CD14-positive monocyte (primary cell): ENCODE data around the gene KCNQ1. TPM values are rescaled to one million over a fixed set of nuclear protein-coding genes. Genes with fewer than 3 reads are reported as not detected.

Source experiments
- DNase-seq, 3 donors: peaks; one replicate each; pipeline ENCODE4 v3.0.0-alpha.2; 2011 to 2022
- H2AFZ ChIP-seq: 2 replicates; pipeline ENCODE4 v1.6.0; 2012; ENCODE audit warnings: mild to moderate bottlenecking, low read depth, low read length, inconsistent platforms; ENCODE audit not compliant: insufficient read depth, poor library complexity, severe bottlenecking
- H3K27ac ChIP-seq, 2 donors: 1 replicate in 1 of 2; 2 replicates in 1 of 2; pipeline ENCODE4 v1.5.1; 2012 to 2013; ENCODE audit warnings: low read length in 2 of 2, control low read depth in 1 of 2, inconsistent platforms in 1 of 2, low read depth in 1 of 2, mild to moderate bottlenecking in 1 of 2
- H3K27me3 ChIP-seq, 2 donors: one replicate each; pipeline versions ENCODE4 v1.6.0 to v1.6.1; 2011 to 2013; ENCODE audit warnings: low read length in 2 of 2; ENCODE audit not compliant: control insufficient read depth in 2 of 2, insufficient read depth in 2 of 2
- H3K36me3 ChIP-seq, 2 donors: replicated peaks in 1 of 2; 1 replicate in 1 of 2; 2 replicates in 1 of 2; pipeline versions ENCODE4 v1.5.1 to v1.6.1; 2012 to 2013; ENCODE audit warnings: low read length in 2 of 2, control low read depth in 1 of 2, inconsistent platforms in 1 of 2, mild to moderate bottlenecking in 1 of 2; ENCODE audit not compliant: insufficient read depth in 2 of 2, control insufficient read depth in 1 of 2
- H3K4me1 ChIP-seq, 2 donors: 1 replicate in 1 of 2; 2 replicates in 1 of 2; pipeline versions ENCODE4 v1.5.1 to v1.6.1; 2012 to 2013; ENCODE audit warnings: low read length in 2 of 2, control low read depth in 1 of 2, inconsistent platforms in 1 of 2, mild to moderate bottlenecking in 1 of 2, moderate library complexity in 1 of 2; ENCODE audit not compliant: insufficient read depth in 2 of 2, control insufficient read depth in 1 of 2
- H3K4me2 ChIP-seq: replicated peaks from 2 replicates; pipeline ENCODE3; 2012; ENCODE audit warnings: low read length, moderate library complexity, mild to moderate bottlenecking; ENCODE audit not compliant: poor library complexity, severe bottlenecking; ENCODE audit errors: extremely low read depth
- H3K4me3 ChIP-seq, 3 experiments: fragments of 200-600 bp in 1 of 3; sonication (generic) in 1 of 3; replicated peaks in 1 of 3; 1 replicate in 2 of 3; 2 replicates in 1 of 3; pipeline ENCODE4 v1.5.1; 2011 to 2013; ENCODE audit warnings: low read length in 3 of 3, mild to moderate bottlenecking in 3 of 3, control low read depth in 2 of 3, low read depth in 2 of 3, inconsistent platforms in 1 of 3, moderate library complexity in 1 of 3
- H3K79me2 ChIP-seq: 2 replicates; pipeline ENCODE4 v1.6.0; 2012; ENCODE audit warnings: mild to moderate bottlenecking, control low read depth, inconsistent platforms, low read length, moderate library complexity; ENCODE audit not compliant: insufficient read depth
- H3K9ac ChIP-seq: 2 replicates; pipeline ENCODE4 v1.6.0; 2017; ENCODE audit warnings: low read length, mild to moderate bottlenecking; ENCODE audit not compliant: insufficient read depth, poor library complexity, severe bottlenecking
- H3K9me3 ChIP-seq, 2 donors: replicated peaks in 1 of 2; 1 replicate in 1 of 2; 2 replicates in 1 of 2; pipeline versions ENCODE4 v1.5.1 to v1.6.1; 2012 to 2013; ENCODE audit warnings: low read length in 2 of 2, control low read depth in 1 of 2; ENCODE audit not compliant: control insufficient read depth in 1 of 2, insufficient read depth in 1 of 2
- H4K20me1 ChIP-seq: 2 replicates; pipeline ENCODE4 v1.6.0; 2012; ENCODE audit warnings: mild to moderate bottlenecking, low read length, control low read depth, moderate library complexity; ENCODE audit not compliant: insufficient read depth
- H3K27ac Mint-ChIP-seq, 7 donors: one replicate each; pipeline ENCODE4 v1.8.0; 2020; ENCODE audit warnings: mild to moderate bottlenecking in 7 of 7, mixed read lengths in 7 of 7, moderate library complexity in 6 of 7, inconsistent platforms in 2 of 7
- H3K27me3 Mint-ChIP-seq, 3 donors: one replicate each; pipeline ENCODE4 v1.8.0; 2021 to 2022; ENCODE audit warnings: low read depth in 3 of 3, mild to moderate bottlenecking in 3 of 3, mixed read lengths in 3 of 3, moderate library complexity in 3 of 3, inconsistent platforms in 1 of 3
- H3K36me3 Mint-ChIP-seq, 2 donors: one replicate each; pipeline ENCODE4 v1.8.0; 2020; ENCODE audit warnings: mixed read lengths in 2 of 2, inconsistent platforms in 1 of 2, mild to moderate bottlenecking in 1 of 2
- H3K4me1 Mint-ChIP-seq: one replicate; pipeline ENCODE4 v1.8.0; 2020; ENCODE audit warnings: mild to moderate bottlenecking, mixed read lengths
- H3K4me3 Mint-ChIP-seq, 2 donors: one replicate each; pipeline ENCODE4 v1.8.0; 2020; ENCODE audit warnings: mild to moderate bottlenecking in 2 of 2, mixed read lengths in 2 of 2, moderate library complexity in 1 of 2
- H3K9me3 Mint-ChIP-seq, 7 donors: one replicate each; pipeline ENCODE4 v1.8.0; 2020 to 2022; ENCODE audit warnings: mixed read lengths in 7 of 7, mild to moderate bottlenecking in 6 of 7, moderate library complexity in 6 of 7, inconsistent platforms in 2 of 7
- CTCF ChIP-seq: fragments of 200-600 bp; IDR thresholded peaks from one replicate; pipeline ENCODE4 v1.8.0; 2022; ENCODE audit warnings: antibody characterized with exemption, mild to moderate bottlenecking
- WGBS: methylation state at CpG from one replicate; pipeline ENCODE4 v1.1.5; 2013; ENCODE audit warnings: missing lambda C conversion rate; ENCODE audit not compliant: insufficient coverage; 5-methylcytosine and 5-hydroxymethylcytosine counted together
- intact Hi-C, 2 donors: fragments of 100-400 bp; cut with micrococcal nuclease; formaldehyde crosslinking; loops; one replicate each; pipeline versions ENCODE4 v1.15.0 to v1.15.1; 2023
- polyA plus RNA-seq, 3 donors: library from polyadenylated mRNA; depleted of rRNA in 1 of 3; unstranded in 2 of 3; stranded (reverse) in 1 of 3; fragments of 300-500 nt in 2 of 3; fragments of >200 nt in 1 of 3; fragmentation: Illumina TruSeq in 2 of 3; gene quantifications; 1 replicate in 2 of 3; 2 replicates in 1 of 3; pipeline ENCODE4 v1.2.3, GENCODE V29; 2012 to 2021

Gene KCNQ1
- polyA plus RNA-seq, 3 donors = 14.9 to 31.8 (median 21.6) TPM

- Mint-ChIP-seq H3K4me1 (peaks cover 37% of the 10 kb centered on the region), H3K4me3 (no peak overlapping the region), H3K27me3 (peaks cover 5 to 16% (median 7%) of the 10 kb centered on the region in 3 donors), H3K9me3 (no peaks in the 10 kb centered on the region), H3K36me3 (peaks cover 19 to 45% of the 10 kb centered on the region in 2 donors), H3K27ac (peak overlapping the region in 1 of 7 donors; percentile 43)
- Histone ChIP-seq H3K4me1 (peaks cover 30 to 38% of the 10 kb centered on the region in 2 donors), H3K4me2 (no peak overlapping the region), H3K79me2 (peaks cover 20% of the 10 kb centered on the region), H3K27ac (no peak overlapping the region), H4K20me1 (peaks cover 100% of the 10 kb centered on the region), H3K27me3 (no peaks in the 10 kb centered on the region), H3K36me3 (peaks cover 13 to 22% of the 10 kb centered on the region in 2 donors), H3K4me3 (no peak overlapping the region), H3K9ac (no peak overlapping the region), H2AFZ (no peak overlapping the region), H3K9me3 (no peaks in the 10 kb centered on the region)
- intact Hi-C loops = loop anchor here in 1 of 2 donors (10.0 kb wide), 1 partner anchor 429 kb away; no protein-coding TSS in a partner anchor
- WGBS = 60% methylated on average over 21 of the region's 27 CpGs
- TF ChIP-seq CTCF = no peak
- no peak for DNase-seq
Observed at GRCh38 chr11:2535673-2536439, 91.0 kb downstream of the KCNQ1 start.

GRCh38 chr11:2536440-2536989 lies 91.7 kb downstream of the KCNQ1 start:
- intact Hi-C loops = loop anchor here in 1 of 2 donors (10.0 kb wide), 1 partner anchor 428 kb away; no protein-coding TSS in a partner anchor
- no peak overlapping the region for H3K9ac ChIP-seq

More at GRCh38 chr11:2536440-2536989, 91.7 kb downstream of the KCNQ1 start:
- Mint-ChIP-seq H3K9me3 (peaks cover 0 to 1% (median 0%) of the 10 kb centered on the region in 7 donors), H3K27ac (no peak overlapping the region), H3K36me3 (peaks cover 19 to 42% of the 10 kb centered on the region in 2 donors), H3K4me3 (no peak overlapping the region), H3K4me1 (peaks cover 37% of the 10 kb centered on the region), H3K27me3 (peaks cover 5 to 16% (median 7%) of the 10 kb centered on the region in 3 donors)
- TF ChIP-seq CTCF = no peak
- H3K36me3 ChIP-seq = peaks cover 12 to 21% of the 10 kb centered on the region in 2 donors
- no peaks in the 10 kb centered on the region for H3K9me3 ChIP-seq
- H3K27ac ChIP-seq = no peak overlapping the region
- WGBS = 97% methylated on average over 19 of the region's 19 CpGs
- no peak overlapping the region for H3K4me3 ChIP-seq
- DNase-seq = no peak
- no peak overlapping the region for H2AFZ ChIP-seq
- H3K79me2 ChIP-seq = peaks cover 20% of the 10 kb centered on the region
- no peak overlapping the region for H3K4me2 ChIP-seq
- peaks cover 30 to 38% of the 10 kb centered on the region in 2 donors for H3K4me1 ChIP-seq
- H4K20me1 ChIP-seq = peaks cover 100% of the 10 kb centered on the region
- H3K27me3 ChIP-seq = no peaks in the 10 kb centered on the region
